HG03064 (cell line): Measurements from ENCODE around the gene RHBDD1.
"Not testable (repeated sequence)": the region's sequence is repeated elsewhere in the genome, so short reads cannot be mapped to it uniquely, and the experiment has no call there.

Experiments used
- ATAC-seq: cut with Tn5 transposase; IDR thresholded peaks from one replicate; pipeline ENCODE4 v1.9.1; 2021; ENCODE audit warnings: low read depth; ENCODE audit not compliant: unreplicated experiment

RHBDD1 gene

DNA sequence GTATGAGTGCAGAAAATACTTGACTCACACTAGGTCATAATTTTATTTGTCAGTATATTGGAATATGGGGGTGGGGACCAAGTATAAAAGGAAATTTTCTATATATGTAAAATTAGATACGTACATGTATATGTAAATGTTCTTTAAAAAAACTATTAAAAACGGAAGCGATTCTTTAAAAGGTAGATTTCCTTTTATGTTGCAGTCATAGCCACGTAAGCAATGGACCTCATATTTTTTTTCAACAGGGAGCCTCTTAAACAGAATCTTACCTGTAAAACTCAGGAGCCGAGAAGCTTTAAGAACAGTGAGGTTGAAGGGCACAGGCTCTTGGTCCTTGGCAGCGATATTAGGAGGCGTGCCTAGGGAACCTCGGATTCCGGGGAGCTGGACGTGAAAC is 3.3 kb downstream of the RHBDD1 start:
- ATAC-seq = no peak

DNA sequence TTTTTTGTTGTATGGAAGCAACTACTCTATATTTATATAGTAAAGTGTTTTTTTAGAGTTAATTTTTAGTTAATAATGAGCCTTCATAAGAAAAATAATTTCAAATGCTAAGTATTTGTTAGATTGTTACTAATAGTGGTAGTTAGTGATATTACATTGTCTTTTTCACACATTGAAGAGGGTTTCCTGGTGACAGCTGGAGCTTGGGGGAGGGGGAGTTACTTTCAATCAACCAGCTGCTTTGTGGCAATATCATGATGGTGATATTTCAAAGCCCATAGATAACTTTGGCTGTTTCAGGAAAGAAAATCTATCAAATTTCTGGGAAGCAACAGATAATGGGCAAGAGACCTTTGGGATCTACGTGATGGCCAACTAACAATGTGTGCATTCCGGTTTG is 4.1 kb downstream of the RHBDD1 start:
- ATAC-seq = no peak

GRCh38 chr2:226843001-226843400 is 7.1 kb downstream of the RHBDD1 start:
- ATAC-seq = not testable (repeated sequence)

DNA sequence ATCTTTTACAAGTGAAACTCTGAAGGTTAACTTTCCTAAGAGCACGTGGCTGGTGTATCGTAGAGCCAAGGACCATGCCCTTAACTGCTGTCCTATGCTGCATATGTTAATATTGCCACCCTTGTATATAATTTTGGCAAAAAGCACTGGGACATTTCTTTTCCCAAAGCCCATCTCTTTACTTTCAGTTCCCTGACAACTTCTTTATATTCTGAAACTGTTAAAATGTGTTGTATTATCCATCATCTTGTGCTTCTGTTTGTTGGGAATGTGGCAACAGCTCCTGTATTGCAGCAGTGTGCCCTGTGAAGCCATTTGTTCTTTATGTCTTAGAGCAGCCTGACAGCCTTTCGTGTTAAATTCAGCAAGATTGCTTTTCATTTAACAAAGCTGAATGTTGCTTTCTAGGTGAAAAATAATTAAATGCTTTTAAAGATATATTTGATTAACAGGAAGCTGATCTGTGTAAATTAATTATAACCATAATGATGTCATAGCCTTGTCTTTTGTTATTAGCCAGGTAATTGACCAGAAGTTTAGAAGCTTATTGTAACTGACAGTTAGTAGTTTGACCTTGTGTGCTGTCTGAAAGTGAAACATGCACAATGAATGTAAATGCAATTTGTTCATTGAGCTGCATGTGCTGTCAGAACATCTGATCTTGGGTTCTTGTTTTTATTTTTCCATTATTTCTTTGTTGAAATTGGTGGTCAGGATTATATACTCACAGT is 9.7 kb downstream of the RHBDD1 start:
- ATAC-seq = peak; percentile 65

GRCh38 chr2:226847090-226847489 is 11.2 kb downstream of the RHBDD1 start:
- no peak for ATAC-seq

GRCh38 chr2:226847511-226847910 is 11.7 kb downstream of the RHBDD1 start:
- no peak for ATAC-seq

DNA sequence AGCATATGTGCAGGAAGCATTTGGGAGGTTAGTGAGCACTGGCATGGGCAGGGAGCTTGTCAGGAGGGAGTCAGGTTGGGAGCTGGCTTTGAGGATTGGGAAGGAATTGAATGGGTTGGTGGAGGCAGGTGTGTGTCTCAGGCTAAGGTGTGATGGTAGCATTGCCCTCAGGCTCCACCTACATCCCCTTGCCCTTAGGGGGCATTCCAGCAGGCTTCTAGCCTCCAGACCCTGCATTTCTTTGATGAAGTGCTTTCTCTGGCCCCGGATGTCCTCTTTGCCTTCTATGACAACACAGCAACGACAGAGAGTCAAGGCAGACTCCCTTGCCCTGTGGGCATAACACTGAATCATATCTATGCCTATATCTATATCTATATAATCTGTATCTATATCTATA is 13.5 kb downstream of the RHBDD1 start:
- ATAC-seq = no peak

- ATAC-seq = no peak
These were observed 14.2 kb downstream of the RHBDD1 start for GRCh38 chr2:226850024-226850423.

DNA sequence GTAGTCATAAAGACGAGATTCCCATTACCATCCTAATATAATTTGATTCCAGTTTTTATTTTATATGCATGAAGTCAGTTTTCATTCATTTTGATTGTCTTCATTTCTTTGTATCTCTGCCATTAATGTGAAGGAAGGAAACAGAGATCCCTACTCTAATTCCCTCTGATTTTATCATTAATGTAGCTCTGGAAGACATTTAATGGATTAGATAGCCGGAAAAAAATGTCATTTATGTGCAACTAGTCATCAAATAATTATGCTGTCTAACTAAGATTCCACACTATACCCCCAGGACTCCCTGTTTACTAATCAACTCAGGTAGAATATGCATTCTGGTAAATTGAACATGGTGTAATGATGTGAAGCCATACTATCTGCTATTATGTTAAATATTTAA is 19.9 kb downstream of the RHBDD1 start:
- ATAC-seq = no peak

DNA sequence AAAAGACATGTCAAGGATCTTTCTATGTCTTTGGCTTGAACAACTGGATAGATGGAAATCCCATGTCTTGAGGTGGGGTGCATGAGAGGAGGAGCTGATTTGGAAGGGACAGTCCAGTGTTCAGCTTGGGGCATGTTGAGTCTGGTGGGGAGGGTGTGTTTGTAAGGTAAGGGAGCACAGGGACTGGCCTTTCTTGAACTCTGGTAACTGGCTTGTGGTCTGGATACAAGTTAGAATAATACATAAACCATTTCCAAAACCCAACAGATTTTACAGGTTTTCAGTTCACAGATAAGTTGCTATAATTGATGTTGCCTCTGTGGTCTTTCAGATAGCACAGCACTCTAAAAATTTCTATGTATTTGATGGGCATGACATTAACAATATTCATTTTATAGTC is 24.2 kb downstream of the RHBDD1 start:
- peak; percentile 56 for ATAC-seq

DNA sequence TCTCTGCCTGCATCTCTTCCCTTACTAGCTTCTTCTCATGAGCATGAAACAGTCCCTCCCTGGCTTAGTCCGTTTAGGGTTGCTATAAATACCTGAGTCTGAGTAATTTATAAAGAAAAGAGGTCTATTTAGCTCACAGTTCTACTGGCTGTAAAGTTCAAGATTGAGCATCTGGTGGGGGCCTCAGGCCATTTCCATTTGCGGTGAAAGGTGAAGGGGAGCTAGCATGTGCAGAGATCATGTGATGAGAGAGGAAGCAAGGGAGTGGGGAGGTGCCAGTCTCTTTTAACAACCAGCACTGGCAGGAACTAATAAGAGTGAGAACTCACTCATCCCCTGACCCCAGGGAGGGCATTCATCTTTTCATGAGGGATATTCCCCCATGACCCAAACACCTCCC is 26.8 kb downstream of the RHBDD1 start:
- peak; percentile 56 for ATAC-seq

GRCh38 chr2:226865273-226865672 is 29.4 kb downstream of the RHBDD1 start:
- ATAC-seq = no peak

DNA sequence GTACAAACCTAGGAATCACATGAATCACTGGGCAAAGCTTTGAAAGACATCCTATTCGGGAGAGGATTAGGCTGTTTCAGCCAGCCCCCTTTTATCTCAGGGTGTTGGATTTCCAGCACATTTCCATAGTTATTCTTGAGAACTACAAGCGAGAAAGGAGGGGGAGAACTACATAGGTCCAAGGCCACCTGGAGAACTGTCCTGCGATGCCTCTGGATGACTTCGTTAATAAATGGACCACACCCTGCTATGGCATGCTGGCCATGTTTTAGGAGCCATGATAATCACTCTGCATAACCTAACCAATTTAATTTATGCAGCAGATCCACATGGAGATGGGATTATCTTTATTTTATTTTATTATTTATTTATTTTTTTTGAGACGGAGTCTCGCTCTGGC is 29.9 kb downstream of the RHBDD1 start:
- no peak for ATAC-seq

- ATAC-seq = no peak
These were observed 32.7 kb downstream of the RHBDD1 start for GRCh38 chr2:226868331-226869162.

- no peak for ATAC-seq
These were observed 33.5 kb downstream of the RHBDD1 start for GRCh38 chr2:226869371-226869770.

GRCh38 chr2:226873051-226873620 is 37.3 kb downstream of the RHBDD1 start:
- ATAC-seq = peak; percentile 50

DNA sequence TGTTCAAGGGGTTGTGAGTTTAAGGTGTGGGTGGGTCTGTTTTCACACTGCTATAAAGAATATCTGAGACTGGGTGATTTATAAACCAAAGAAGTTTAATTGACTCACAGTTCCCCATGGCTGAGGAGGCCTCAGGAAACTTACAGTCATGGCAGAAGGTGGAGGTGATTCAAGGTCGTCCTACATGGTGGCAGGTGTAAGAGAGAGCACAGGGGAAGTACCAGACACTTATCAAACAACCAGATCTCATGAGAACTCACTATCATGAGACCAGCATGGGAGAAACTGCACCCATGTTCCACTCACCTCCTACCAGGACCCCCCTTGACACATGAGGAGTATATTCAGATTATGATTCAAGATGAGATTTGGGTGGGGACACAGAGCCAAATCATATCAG is 38.0 kb downstream of the RHBDD1 start:
- no peak for ATAC-seq

- ATAC-seq = no peak
These were observed 38.9 kb downstream of the RHBDD1 start for GRCh38 chr2:226874749-226875148.

DNA sequence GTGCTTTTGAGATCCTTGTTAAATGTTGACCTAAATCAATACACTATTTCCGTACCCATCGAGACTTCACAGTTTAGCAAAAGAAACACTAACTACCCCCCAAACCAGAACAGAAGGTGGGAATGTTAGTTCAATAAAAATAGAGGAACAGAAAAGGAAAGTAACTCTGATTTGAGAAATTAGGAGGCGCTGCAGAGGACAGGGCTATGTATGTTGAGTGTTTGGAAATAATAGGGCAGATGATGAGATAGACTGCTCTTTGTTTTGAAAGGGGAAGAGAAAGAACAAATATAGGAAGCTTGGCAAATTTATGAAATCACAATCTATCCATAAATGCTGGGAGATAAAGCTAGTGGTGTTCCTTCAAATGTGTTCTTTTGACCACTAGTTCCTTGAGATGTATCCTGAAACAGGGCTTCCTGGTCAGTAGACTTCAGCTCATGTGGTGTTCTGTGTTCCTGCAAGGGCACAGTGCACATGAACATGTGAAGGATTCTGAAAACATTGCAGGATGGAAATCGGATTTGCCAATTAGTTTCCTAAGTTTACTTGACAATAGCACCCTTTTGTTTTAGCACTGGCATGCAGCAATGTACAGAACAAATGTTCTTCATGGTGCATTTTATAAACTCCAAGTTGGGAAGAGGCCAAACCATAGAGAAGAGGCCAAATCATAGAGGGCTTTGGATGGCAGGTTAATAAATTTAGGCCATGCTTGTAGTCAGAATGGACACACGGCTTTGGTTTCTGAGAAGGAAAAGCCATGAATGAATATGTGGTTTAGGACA is 39.8 kb downstream of the RHBDD1 start:
- ATAC-seq = peak; percentile 76

GRCh38 chr2:226877491-226877890 is 41.6 kb downstream of the RHBDD1 start:
- no peak for ATAC-seq

GRCh38 chr2:226881287-226881686 is 45.4 kb downstream of the RHBDD1 start:
- ATAC-seq = no peak
